Skeletal muscle satellite cell (primary cell): ENCODE measurements around the gene KCNJ4.

Source experiments
- H3K27me3 ChIP-seq: 2 replicates; pipeline ENCODE4 v1.7.0; 2013; ENCODE audit warnings: low read length; ENCODE audit not compliant: control insufficient read depth, insufficient read depth
- H3K36me3 ChIP-seq: 2 replicates; pipeline ENCODE4 v1.7.0; 2013; ENCODE audit warnings: mild to moderate bottlenecking, control low read depth, low read length; ENCODE audit not compliant: insufficient read depth
- H3K4me1 ChIP-seq: 2 replicates; pipeline ENCODE4 v1.7.0; 2013; ENCODE audit warnings: low read length; ENCODE audit not compliant: control insufficient read depth, insufficient read depth
- H3K4me2 ChIP-seq: 2 replicates; pipeline ENCODE4 v1.7.0; 2013; ENCODE audit warnings: mild to moderate bottlenecking, low read length
- H3K4me3 ChIP-seq: 2 replicates; pipeline ENCODE4 v1.7.0; 2013; ENCODE audit warnings: low read length
- H3K9ac ChIP-seq: 2 replicates; pipeline ENCODE4 v1.7.0; 2013; ENCODE audit warnings: mild to moderate bottlenecking, low read depth, low read length, moderate library complexity
- H3K9me3 ChIP-seq: replicated peaks from 2 replicates; pipeline ENCODE4 v1.7.0; 2013; ENCODE audit warnings: mild to moderate bottlenecking, control low read depth, low read length

KCNJ4 gene

GRCh38 chr22:38423512-38424503 is 31.2 kb downstream of the KCNJ4 start:
- Histone ChIP-seq H3K9ac (no peak overlapping the region), H3K4me1 (no peaks in the 10 kb centered on the region)

GRCh38 chr22:38422611-38423511 is 32.1 kb downstream of the KCNJ4 start:
- peaks cover 22% of the 10 kb centered on the region for H3K27me3 ChIP-seq
- H3K4me1 ChIP-seq, result no peaks in the 10 kb centered on the region
- no peaks in the 10 kb centered on the region for H3K9me3 ChIP-seq
- H3K4me3 ChIP-seq, result no peak overlapping the region
- H3K9ac ChIP-seq, result no peak overlapping the region
- H3K4me2 ChIP-seq, result no peak overlapping the region
- H3K36me3 ChIP-seq, result no peaks in the 10 kb centered on the region

More at GRCh38 chr22:38423512-38424503, 31.2 kb downstream of the KCNJ4 start:
- H3K9me3 ChIP-seq, result no peaks in the 10 kb centered on the region
- no peaks in the 10 kb centered on the region for H3K36me3 ChIP-seq
- peaks cover 22% of the 10 kb centered on the region for H3K27me3 ChIP-seq
- H3K4me2 ChIP-seq, result no peak overlapping the region
- H3K4me3 ChIP-seq, result no peak overlapping the region

- H3K36me3 ChIP-seq, result no peaks in the 10 kb centered on the region
- no peaks in the 10 kb centered on the region for H3K4me1 ChIP-seq
- H3K4me2 ChIP-seq, result no peak overlapping the region
- no peak overlapping the region for H3K4me3 ChIP-seq
- no peaks in the 10 kb centered on the region for H3K9me3 ChIP-seq
- no peak overlapping the region for H3K9ac ChIP-seq
- H3K27me3 ChIP-seq, result peaks cover 26% of the 10 kb centered on the region
Measured at GRCh38 chr22:38420734-38421133, 34.3 kb downstream of the KCNJ4 start.

- H3K4me2 ChIP-seq, result no peak overlapping the region
- H3K36me3 ChIP-seq, result no peaks in the 10 kb centered on the region
- peaks cover 19% of the 10 kb centered on the region for H3K27me3 ChIP-seq
- H3K9me3 ChIP-seq, result no peaks in the 10 kb centered on the region
- H3K4me1 ChIP-seq, result no peaks in the 10 kb centered on the region
- no peak overlapping the region for H3K9ac ChIP-seq
- no peak overlapping the region for H3K4me3 ChIP-seq
Measured at GRCh38 chr22:38419858-38420160, 35.2 kb downstream of the KCNJ4 start.

- no peak overlapping the region for H3K4me2 ChIP-seq
Measured at GRCh38 chr22:38419121-38419857, 35.7 kb downstream of the KCNJ4 start.

GRCh38 chr22:38418589-38418988 is 36.4 kb downstream of the KCNJ4 start:
- Histone ChIP-seq H3K4me3 (no peak overlapping the region), H3K4me2 (no peak overlapping the region), H3K4me1 (no peaks in the 10 kb centered on the region), H3K36me3 (no peaks in the 10 kb centered on the region), H3K9ac (no peak overlapping the region), H3K27me3 (peaks cover 19% of the 10 kb centered on the region), H3K9me3 (no peaks in the 10 kb centered on the region)

More at GRCh38 chr22:38419121-38419857, 35.7 kb downstream of the KCNJ4 start:
- no peak overlapping the region for H3K4me3 ChIP-seq
- peaks cover 17% of the 10 kb centered on the region for H3K27me3 ChIP-seq
- no peaks in the 10 kb centered on the region for H3K4me1 ChIP-seq
- no peaks in the 10 kb centered on the region for H3K9me3 ChIP-seq
- H3K36me3 ChIP-seq, result no peaks in the 10 kb centered on the region
- H3K9ac ChIP-seq, result no peak overlapping the region

- Histone ChIP-seq H3K4me3 (no peak overlapping the region), H3K4me1 (peaks cover 10% of the 10 kb centered on the region), H3K9me3 (no peaks in the 10 kb centered on the region), H3K36me3 (no peaks in the 10 kb centered on the region), H3K9ac (no peak overlapping the region), H3K27me3 (peaks cover 29% of the 10 kb centered on the region), H3K4me2 (no peak overlapping the region)
Measured at GRCh38 chr22:38417252-38418060, 37.5 kb downstream of the KCNJ4 start.

GRCh38 chr22:38416621-38417251 is 38.3 kb downstream of the KCNJ4 start:
- H3K36me3 ChIP-seq, result no peaks in the 10 kb centered on the region
- peaks cover 31% of the 10 kb centered on the region for H3K27me3 ChIP-seq
- H3K4me3 ChIP-seq, result no peak overlapping the region
- peaks cover 11% of the 10 kb centered on the region for H3K4me1 ChIP-seq
- no peaks in the 10 kb centered on the region for H3K9me3 ChIP-seq
- H3K9ac ChIP-seq, result no peak overlapping the region
- no peak overlapping the region for H3K4me2 ChIP-seq

- Histone ChIP-seq H3K4me2 (no peak overlapping the region), H3K9ac (no peak overlapping the region), H3K4me3 (no peak overlapping the region), H3K27me3 (peaks cover 29% of the 10 kb centered on the region), H3K9me3 (no peaks in the 10 kb centered on the region), H3K36me3 (no peaks in the 10 kb centered on the region), H3K4me1 (peaks cover 11% of the 10 kb centered on the region)
Measured at GRCh38 chr22:38415561-38416321, 39.3 kb downstream of the KCNJ4 start.

GRCh38 chr22:38415046-38415445 is 40.0 kb downstream of the KCNJ4 start:
- peaks cover 25% of the 10 kb centered on the region for H3K27me3 ChIP-seq
- no peaks in the 10 kb centered on the region for H3K36me3 ChIP-seq
- no peak overlapping the region for H3K4me2 ChIP-seq
- H3K9me3 ChIP-seq, result no peaks in the 10 kb centered on the region
- no peak overlapping the region for H3K9ac ChIP-seq
- H3K4me3 ChIP-seq, result no peak overlapping the region
- peaks cover 11% of the 10 kb centered on the region for H3K4me1 ChIP-seq
